Measurements from ENCODE around the gene GPR75.
"Not testable (repeated sequence)": the region's sequence is repeated elsewhere in the genome, so short reads cannot be mapped to it uniquely, and the experiment has no call there.

GPR75 gene

GRCh38 chr2:53826030-53826410 is 33.7 kb downstream of the GPR75 start:
- Histone ChIP-seq H2AFZ (ENCODE audit: low read depth, low read length) (no peak overlapping the region), H3K36me3 (replicated peaks; ENCODE audit: low read depth, low read length) (no peaks in the 10 kb centered on the region), H4K20me1 (ENCODE audit: insufficient read depth, low read length) (no peaks in the 10 kb centered on the region), H3K27ac (ENCODE audit: low read length) (no peak overlapping the region), H3K4me2 (ENCODE audit: low read length) (no peak overlapping the region), H3K4me3 (ENCODE audit: low read length) (no peak overlapping the region), H3K4me1 (ENCODE audit: low read length) (no peaks in the 10 kb centered on the region), H3K9ac (ENCODE audit: low read length) (no peak overlapping the region), H3K79me2 (ENCODE audit: low read length) (no peaks in the 10 kb centered on the region), H3K27me3 (ENCODE audit: low read depth, low read length) (no peaks in the 10 kb centered on the region), H3K9me3 (ENCODE audit: insufficient read depth, low read length) (no peaks in the 10 kb centered on the region)
- TF ChIP-seq EZH2phosphoT487 (IDR thresholded peaks at IDR 0.05; ENCODE audit: low read depth) (no peak), CTCF (IDR thresholded peaks at IDR 0.05; ENCODE audit: low read depth, low read length) (no peak)

- peak; percentile 29 for TF ChIP-seq CTCF (IDR thresholded peaks at IDR 0.05; ENCODE audit: low read depth, low read length)
- not testable (repeated sequence) for H3K4me1 ChIP-seq (ENCODE audit: low read length); H3K9ac ChIP-seq (ENCODE audit: low read length); H3K36me3 ChIP-seq (replicated peaks; ENCODE audit: low read depth, low read length); H3K27ac ChIP-seq (ENCODE audit: low read length); H3K79me2 ChIP-seq (ENCODE audit: low read length); H3K4me3 ChIP-seq (ENCODE audit: low read length); H4K20me1 ChIP-seq (ENCODE audit: insufficient read depth, low read length); H2AFZ ChIP-seq (ENCODE audit: low read depth, low read length); H3K4me2 ChIP-seq (ENCODE audit: low read length); H3K9me3 ChIP-seq (ENCODE audit: insufficient read depth, low read length); H3K27me3 ChIP-seq (ENCODE audit: low read depth, low read length)
Observed at GRCh38 chr2:53823639-53824038, 36.1 kb downstream of the GPR75 start.

GRCh38 chr2:53821810-53822209 is 38.0 kb downstream of the GPR75 start:
- peaks cover 6% of the 10 kb centered on the region for H3K36me3 ChIP-seq (replicated peaks; ENCODE audit: low read depth, low read length)
- H3K4me3 ChIP-seq (ENCODE audit: low read length), result no peak overlapping the region
- H3K4me2 ChIP-seq (ENCODE audit: low read length), result no peak overlapping the region
- H3K27me3 ChIP-seq (ENCODE audit: low read depth, low read length), result no peaks in the 10 kb centered on the region
- no peaks in the 10 kb centered on the region for H3K79me2 ChIP-seq (ENCODE audit: low read length)
- no peaks in the 10 kb centered on the region for H3K9me3 ChIP-seq (ENCODE audit: insufficient read depth, low read length)
- H3K9ac ChIP-seq (ENCODE audit: low read length), result no peak overlapping the region
- H3K27ac ChIP-seq (ENCODE audit: low read length), result no peak overlapping the region
- no peaks in the 10 kb centered on the region for H4K20me1 ChIP-seq (ENCODE audit: insufficient read depth, low read length)
- no peaks in the 10 kb centered on the region for H3K4me1 ChIP-seq (ENCODE audit: low read length)
- no peak for TF ChIP-seq EZH2phosphoT487 (IDR thresholded peaks at IDR 0.05; ENCODE audit: low read depth)
- TF ChIP-seq CTCF (IDR thresholded peaks at IDR 0.05; ENCODE audit: low read depth, low read length), result no peak
- H2AFZ ChIP-seq (ENCODE audit: low read depth, low read length), result no peak overlapping the region

GRCh38 chr2:53820711-53821110 is 39.1 kb downstream of the GPR75 start:
- TF ChIP-seq CTCF (IDR thresholded peaks at IDR 0.05; ENCODE audit: low read depth, low read length) (no peak), EZH2phosphoT487 (IDR thresholded peaks at IDR 0.05; ENCODE audit: low read depth) (no peak)
- peaks cover 9% of the 10 kb centered on the region for H3K36me3 ChIP-seq (replicated peaks; ENCODE audit: low read depth, low read length)
- H2AFZ ChIP-seq (ENCODE audit: low read depth, low read length), result no peak overlapping the region

More at GRCh38 chr2:53820711-53821110, 39.1 kb downstream of the GPR75 start:
- Histone ChIP-seq H3K4me1 (ENCODE audit: low read length) (no peaks in the 10 kb centered on the region), H4K20me1 (ENCODE audit: insufficient read depth, low read length) (no peaks in the 10 kb centered on the region), H3K4me2 (ENCODE audit: low read length) (no peak overlapping the region), H3K9me3 (ENCODE audit: insufficient read depth, low read length) (no peaks in the 10 kb centered on the region), H3K27ac (ENCODE audit: low read length) (no peak overlapping the region), H3K79me2 (ENCODE audit: low read length) (no peaks in the 10 kb centered on the region), H3K27me3 (ENCODE audit: low read depth, low read length) (no peaks in the 10 kb centered on the region), H3K9ac (ENCODE audit: low read length) (no peak overlapping the region), H3K4me3 (ENCODE audit: low read length) (no peak overlapping the region)
